ENCODE data around the gene KCNH5. TPM values are rescaled to one million over a fixed set of nuclear protein-coding genes. Genes with fewer than 3 reads are reported as not detected.

The KCNH5 gene
- polyA plus RNA-seq, 1 donor (not counting 4 experiments of a cell fraction or from before 2014, with no cell fraction given): 0.04 TPM

- H3K9ac ChIP-seq (ENCODE audit: control insufficient read depth, extremely low read depth, insufficient read depth, low read length): no peak overlapping the region
- no peak for FAIRE-seq
- H3K4me1 ChIP-seq (ENCODE audit: control insufficient read depth, extremely low read depth, insufficient read depth, low read length): no peaks in the 10 kb centered on the region
- TF ChIP-seq CTCF (optimal IDR thresholded peaks at IDR 0.05 in 1 of 3, IDR thresholded peaks at IDR 0.05 in 1 of 3, conservative IDR thresholded peaks at IDR 0.05 in 1 of 3; ENCODE audit: extremely low read depth in 1 of 3, insufficient read depth in 2 of 3, low read length in 3 of 3): no peak
- no peak for TF ChIP-seq EZH2 (IDR thresholded peaks at IDR 0.05; ENCODE audit: low read length)
- H3K27me3 ChIP-seq (ENCODE audit: control insufficient read depth, extremely low read depth, insufficient read depth, low read length): no peaks in the 10 kb centered on the region
- dilution Hi-C loops (cut with MboI; ENCODE audit: extremely low pct_ligation_motif_present, low sequenced_read_pairs): no loop called here
- no peaks in the 10 kb centered on the region for H3K9me1 ChIP-seq (ENCODE audit: control insufficient read depth, extremely low read depth, insufficient read depth, low read length)
- no peak overlapping the region for H3K4me2 ChIP-seq (ENCODE audit: control insufficient read depth, extremely low read depth, insufficient read depth, low read depth, low read length)
- no peaks in the 10 kb centered on the region for H3K79me2 ChIP-seq (ENCODE audit: control insufficient read depth, insufficient read depth, low read length)
- H3K4me3 ChIP-seq (ENCODE audit: control insufficient read depth in 2 of 3, extremely low read depth in 1 of 3, insufficient read depth in 2 of 3, low read depth in 1 of 3, low read length in 3 of 3): no peak overlapping the region
- H3K9me3 ChIP-seq (ENCODE audit: control insufficient read depth, low read depth, low read length): no peaks in the 10 kb centered on the region
- no peak for DNase-seq (ENCODE audit: low read depth, low spot score)
- H3K36me3 ChIP-seq (ENCODE audit: control insufficient read depth in 2 of 2, extremely low read depth in 1 of 2, insufficient read depth in 2 of 2, low read length in 2 of 2): no peaks in the 10 kb centered on the region
- no peak overlapping the region for H2AFZ ChIP-seq (ENCODE audit: control insufficient read depth, low read length)
- no peak overlapping the region for H3K27ac ChIP-seq (ENCODE audit: control insufficient read depth, insufficient read depth, low read length)
- H4K20me1 ChIP-seq (ENCODE audit: control insufficient read depth, extremely low read depth, insufficient read depth, low read length): no peaks in the 10 kb centered on the region
Observed at GRCh38 chr14:62709773-62710172, 335.5 kb downstream of the KCNH5 start.

- Histone ChIP-seq H3K4me2 (ENCODE audit: control insufficient read depth, extremely low read depth, insufficient read depth, low read depth, low read length) (no peak overlapping the region), H3K27me3 (ENCODE audit: control insufficient read depth, extremely low read depth, insufficient read depth, low read length) (no peaks in the 10 kb centered on the region), H3K9ac (ENCODE audit: control insufficient read depth, extremely low read depth, insufficient read depth, low read length) (no peak overlapping the region), H3K79me2 (ENCODE audit: control insufficient read depth, insufficient read depth, low read length) (no peaks in the 10 kb centered on the region), H3K9me1 (ENCODE audit: control insufficient read depth, extremely low read depth, insufficient read depth, low read length) (no peaks in the 10 kb centered on the region), H2AFZ (ENCODE audit: control insufficient read depth, low read length) (no peak overlapping the region), H3K36me3 (ENCODE audit: control insufficient read depth in 2 of 2, extremely low read depth in 1 of 2, insufficient read depth in 2 of 2, low read length in 2 of 2) (no peaks in the 10 kb centered on the region), H3K4me3 (ENCODE audit: control insufficient read depth in 2 of 3, extremely low read depth in 1 of 3, insufficient read depth in 2 of 3, low read depth in 1 of 3, low read length in 3 of 3) (no peak overlapping the region), H4K20me1 (ENCODE audit: control insufficient read depth, extremely low read depth, insufficient read depth, low read length) (no peaks in the 10 kb centered on the region), H3K9me3 (ENCODE audit: control insufficient read depth, low read depth, low read length) (no peaks in the 10 kb centered on the region), H3K27ac (ENCODE audit: control insufficient read depth, insufficient read depth, low read length) (no peak overlapping the region), H3K4me1 (ENCODE audit: control insufficient read depth, extremely low read depth, insufficient read depth, low read length) (no peaks in the 10 kb centered on the region)
- TF ChIP-seq EZH2 (IDR thresholded peaks at IDR 0.05; ENCODE audit: low read length) (no peak), CTCF (optimal IDR thresholded peaks at IDR 0.05 in 1 of 3, IDR thresholded peaks at IDR 0.05 in 1 of 3, conservative IDR thresholded peaks at IDR 0.05 in 1 of 3; ENCODE audit: extremely low read depth in 1 of 3, insufficient read depth in 2 of 3, low read length in 3 of 3) (no peak)
- dilution Hi-C loops (cut with MboI; ENCODE audit: extremely low pct_ligation_motif_present, low sequenced_read_pairs): no loop called here
- DNase-seq (ENCODE audit: low read depth, low spot score) (no peak), FAIRE-seq (no peak)
Observed at GRCh38 chr14:62706217-62706616, 339.0 kb downstream of the KCNH5 start.

All from keratinocyte (primary cell).